ENCODE data around the gene HNF1A.

DNA sequence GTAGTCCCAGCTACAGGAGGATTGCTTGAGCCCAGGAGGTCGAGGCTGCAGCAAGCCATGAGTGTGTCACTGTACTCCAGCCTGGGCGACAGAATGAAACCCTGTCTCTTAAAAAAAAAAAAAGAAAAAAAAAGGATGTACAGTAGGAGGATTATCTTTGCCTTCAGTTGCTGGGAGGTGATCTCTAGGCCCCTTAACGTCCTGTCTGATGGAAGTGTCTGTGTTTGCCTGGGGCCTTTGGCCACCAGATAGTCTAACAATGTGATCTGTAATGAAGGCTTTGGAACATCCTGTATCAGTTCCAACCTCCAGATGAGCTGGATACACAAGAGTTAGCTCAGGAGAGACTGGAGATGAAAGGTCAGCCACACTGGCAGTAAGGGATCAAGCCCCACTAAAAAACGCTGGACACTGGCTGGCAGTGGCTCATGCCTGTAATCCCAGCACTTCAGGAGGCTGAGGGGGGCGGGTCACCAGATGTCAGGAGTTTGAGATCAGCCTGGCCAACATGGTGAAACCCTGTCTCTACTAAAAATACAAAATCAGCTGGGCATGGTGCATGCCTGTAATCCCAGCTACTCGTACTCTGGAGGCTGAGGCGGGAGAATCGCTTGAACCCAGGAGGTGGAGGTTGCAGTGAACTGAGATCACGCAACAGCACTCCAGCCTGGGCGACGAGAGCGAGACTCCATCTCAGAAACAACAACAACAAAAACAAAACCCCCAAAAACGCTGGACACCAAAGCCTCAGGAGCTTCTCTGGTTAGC, 19.0 kb upstream of the HNF1A start:
- TF ChIP-seq, protein P1, sequence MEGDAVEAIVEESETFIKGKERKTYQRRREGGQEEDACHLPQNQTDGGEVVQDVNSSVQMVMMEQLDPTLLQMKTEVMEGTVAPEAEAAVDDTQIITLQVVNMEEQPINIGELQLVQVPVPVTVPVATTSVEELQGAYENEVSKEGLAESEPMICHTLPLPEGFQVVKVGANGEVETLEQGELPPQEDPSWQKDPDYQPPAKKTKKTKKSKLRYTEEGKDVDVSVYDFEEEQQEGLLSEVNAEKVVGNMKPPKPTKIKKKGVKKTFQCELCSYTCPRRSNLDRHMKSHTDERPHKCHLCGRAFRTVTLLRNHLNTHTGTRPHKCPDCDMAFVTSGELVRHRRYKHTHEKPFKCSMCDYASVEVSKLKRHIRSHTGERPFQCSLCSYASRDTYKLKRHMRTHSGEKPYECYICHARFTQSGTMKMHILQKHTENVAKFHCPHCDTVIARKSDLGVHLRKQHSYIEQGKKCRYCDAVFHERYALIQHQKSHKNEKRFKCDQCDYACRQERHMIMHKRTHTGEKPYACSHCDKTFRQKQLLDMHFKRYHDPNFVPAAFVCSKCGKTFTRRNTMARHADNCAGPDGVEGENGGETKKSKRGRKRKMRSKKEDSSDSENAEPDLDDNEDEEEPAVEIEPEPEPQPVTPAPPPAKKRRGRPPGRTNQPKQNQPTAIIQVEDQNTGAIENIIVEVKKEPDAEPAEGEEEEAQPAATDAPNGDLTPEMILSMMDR (IDR thresholded peaks at IDR 0.05), result no peak
- no peak for TF ChIP-seq POLR2A (IDR thresholded peaks at IDR 0.05)
